Panc1 (cell line): Measurements from ENCODE around the gene CAP1. TPM values are rescaled to one million over a fixed set of nuclear protein-coding genes. Genes with fewer than 3 reads are reported as not detected.

ENCODE experiments used
- ATAC-seq: fragments of 200-7000 bp; cut with Tn5 transposase; 2 replicates; pipeline ENCODE4 v1.9.1; 2020; ENCODE audit warnings: mild to moderate bottlenecking, moderate library complexity
- BruUV-seq: library from RNA; stranded (reverse); fragments of 400-500 nt; replicated peaks from 2 replicates; lab custom pipeline; 2021; lab: Mats Ljungman, UMichigan
- CTCF ChIA-PET: fragments of 300-600 bp; sonication (Branson Sonifier 250); formaldehyde crosslinking; loops from one replicate; lab custom pipeline; 2022; ENCODE audit warnings: antibody characterized with exemption; lab: Charles Lee
- POLR2A ChIA-PET: fragments of 300-600 bp; sonication (Branson Sonifier 250); formaldehyde crosslinking; loops from one replicate; lab custom pipeline; 2022; ENCODE audit warnings: antibody characterized with exemption; lab: Charles Lee
- DNase-seq: peaks from one replicate; pipeline ENCODE4 v3.0.0-alpha.2; 2010; ENCODE audit warnings: low read depth, low spot score
- H3K27ac ChIP-seq: 2 replicates; pipeline ENCODE4 v1.5.1; 2011; ENCODE audit warnings: mild to moderate bottlenecking, low read length, inconsistent platforms
- H3K27me3 ChIP-seq: fragments of 200-500 bp; sonication (Bioruptor generic); 2 replicates; pipeline ENCODE4 v1.6.0; 2014; ENCODE audit warnings: low read length, inconsistent platforms; ENCODE audit not compliant: control insufficient read depth, insufficient read depth
- H3K36me3 ChIP-seq: fragments of 200-500 bp; sonication (Bioruptor generic); 2 replicates; pipeline ENCODE4 v1.5.1; 2014; ENCODE audit warnings: inconsistent platforms, mild to moderate bottlenecking, low read length, moderate library complexity; ENCODE audit not compliant: control insufficient read depth, insufficient read depth
- H3K4me1 ChIP-seq: 2 replicates; pipeline ENCODE4 v1.5.1; 2011; ENCODE audit warnings: inconsistent platforms, mild to moderate bottlenecking, low read length, moderate library complexity; ENCODE audit not compliant: control insufficient read depth, insufficient read depth
- H3K4me3 ChIP-seq, 2 experiments: 2 replicates each; pipeline ENCODE4 v1.5.1; 2011 to 2012; ENCODE audit warnings: low read depth in 2 of 2, low read length in 2 of 2, mild to moderate bottlenecking in 2 of 2, inconsistent platforms in 1 of 2, moderate library complexity in 1 of 2
- H3K9me3 ChIP-seq: fragments of 200-500 bp; sonication (Bioruptor generic); 2 replicates; pipeline ENCODE4 v1.5.1; 2014; ENCODE audit warnings: low read depth, mild to moderate bottlenecking, inconsistent platforms, low read length, moderate library complexity; ENCODE audit not compliant: control insufficient read depth, insufficient read depth
- POLR2AphosphoS5 ChIP-seq: IDR thresholded peaks from 2 replicates; pipeline ENCODE4 v1.6.1; 2012; ENCODE audit warnings: mild to moderate bottlenecking, low read depth, low read length, moderate library complexity
- REST ChIP-seq, 2 experiments: IDR thresholded peaks; 2 replicates each; pipeline ENCODE4 v1.6.1; 2011 to 2012; ENCODE audit warnings: low read depth in 2 of 2, control low read depth in 1 of 2, low read length in 1 of 2, mild to moderate bottlenecking in 1 of 2, moderate library complexity in 1 of 2; ENCODE audit not compliant: insufficient read depth in 1 of 2
- SIN3A ChIP-seq: IDR thresholded peaks from 2 replicates; pipeline ENCODE4 v1.6.1; 2012; ENCODE audit warnings: low read depth, mild to moderate bottlenecking, low read length, moderate library complexity, borderline replicate concordance; ENCODE audit not compliant: insufficient read depth
- TCF7L2 ChIP-seq: IDR thresholded peaks from 2 replicates; pipeline ENCODE4 v1.6.1; 2011; ENCODE audit warnings: mild to moderate bottlenecking, low read depth, low read length, inconsistent platforms
- in situ Hi-C: cut with HindIII; loops from 2 replicates; pipeline ENCODE4 v1.10.0; 2016; ENCODE audit warnings: low sequenced_read_pairs, low pct_unique_long_range_greater_than_20kb
- intact Hi-C: fragments of 100-400 bp; cut with micrococcal nuclease; formaldehyde crosslinking; loops from one replicate; pipeline ENCODE4 v1.10.0; 2022; ENCODE audit not compliant: unreplicated experiment
- total RNA-seq: library from RNA; stranded (reverse); gene quantifications from one replicate; pipeline ENCODE4 v1.2.1, GENCODE V29; 2021; ENCODE audit not compliant: unreplicated experiment
- TF ChIP-seq, protein P1 (sequence below): fragments of 450-650 bp; IDR thresholded peaks from 2 replicates; pipeline ENCODE4 v1.5.1; 2017; ENCODE audit warnings: mild to moderate bottlenecking

CAP1 gene
- total RNA-seq, 1 experiment from 2014 or later: 463 TPM

DNA sequence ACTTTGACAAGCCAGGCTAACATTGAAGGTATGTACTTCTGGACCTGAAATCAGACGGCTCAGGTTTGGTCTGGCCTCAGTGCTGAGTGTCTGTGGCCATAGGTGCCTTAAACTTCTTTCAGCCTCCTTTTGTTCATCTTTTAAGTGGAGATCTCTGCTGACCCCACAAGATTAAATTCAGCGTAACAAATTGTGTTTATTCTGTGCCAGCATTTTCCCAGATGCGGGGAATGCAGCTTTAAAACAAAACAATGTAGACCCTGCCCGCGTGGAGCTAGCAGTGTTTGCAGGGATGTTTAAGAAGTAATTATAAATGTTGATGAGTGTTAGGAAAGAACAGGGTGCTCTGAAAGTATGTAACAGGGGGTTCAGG is 923 bp downstream of the CAP1 start:
- Histone ChIP-seq H3K9me3 (no peaks in the 10 kb centered on the region), H3K27ac (peak overlapping the region; percentile 96), H3K4me1 (peaks cover 18% of the 10 kb centered on the region), H3K27me3 (no peaks in the 10 kb centered on the region), H3K36me3 (peaks cover 9% of the 10 kb centered on the region; the same call in 1 of the 2 replicates), H3K4me3 (peak overlapping the region; percentile 96 to 100)
- TF ChIP-seq SIN3A: no peak
- no peak for TF ChIP-seq TCF7L2
- no peak for TF ChIP-seq POLR2AphosphoS5
- TF ChIP-seq REST (IDR thresholded peaks at IDR 0.05; ENCODE audit: insufficient read depth in 1 of 2, low read depth in 2 of 2, low read length in 1 of 2): no peak
- TF ChIP-seq, protein P1, sequence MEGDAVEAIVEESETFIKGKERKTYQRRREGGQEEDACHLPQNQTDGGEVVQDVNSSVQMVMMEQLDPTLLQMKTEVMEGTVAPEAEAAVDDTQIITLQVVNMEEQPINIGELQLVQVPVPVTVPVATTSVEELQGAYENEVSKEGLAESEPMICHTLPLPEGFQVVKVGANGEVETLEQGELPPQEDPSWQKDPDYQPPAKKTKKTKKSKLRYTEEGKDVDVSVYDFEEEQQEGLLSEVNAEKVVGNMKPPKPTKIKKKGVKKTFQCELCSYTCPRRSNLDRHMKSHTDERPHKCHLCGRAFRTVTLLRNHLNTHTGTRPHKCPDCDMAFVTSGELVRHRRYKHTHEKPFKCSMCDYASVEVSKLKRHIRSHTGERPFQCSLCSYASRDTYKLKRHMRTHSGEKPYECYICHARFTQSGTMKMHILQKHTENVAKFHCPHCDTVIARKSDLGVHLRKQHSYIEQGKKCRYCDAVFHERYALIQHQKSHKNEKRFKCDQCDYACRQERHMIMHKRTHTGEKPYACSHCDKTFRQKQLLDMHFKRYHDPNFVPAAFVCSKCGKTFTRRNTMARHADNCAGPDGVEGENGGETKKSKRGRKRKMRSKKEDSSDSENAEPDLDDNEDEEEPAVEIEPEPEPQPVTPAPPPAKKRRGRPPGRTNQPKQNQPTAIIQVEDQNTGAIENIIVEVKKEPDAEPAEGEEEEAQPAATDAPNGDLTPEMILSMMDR: no peak
- ATAC-seq (no peak), DNase-seq (no peak)
- ChIA-PET POLR2A (no interaction called here), CTCF (no interaction called here)
- intact Hi-C loops (no loop called here), in situ Hi-C loops (no loop called here)
- no TSS peak for BruUV-seq

DNA sequence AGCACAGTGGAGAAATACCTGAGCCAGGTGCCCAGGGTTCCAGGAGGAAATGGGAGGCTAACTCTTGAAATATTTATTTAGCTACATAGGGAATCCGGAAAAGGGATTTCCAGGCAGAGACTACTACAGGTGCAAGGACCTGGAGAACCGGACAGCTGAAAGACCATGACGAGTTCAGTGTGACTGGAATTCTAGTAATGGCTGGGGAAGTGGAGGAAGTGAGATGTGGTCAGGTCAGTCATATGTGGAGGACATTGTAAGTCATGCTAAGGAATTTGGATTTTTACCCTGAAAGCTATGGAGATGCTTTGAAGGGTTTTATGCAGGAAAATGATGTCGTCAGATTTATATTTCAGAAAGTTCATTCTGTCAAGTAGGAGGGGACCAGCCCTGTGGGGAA is 1.8 kb downstream of the CAP1 start:
- Histone ChIP-seq H3K27ac (peak overlapping the region; percentile 96), H3K36me3 (peaks cover 9% of the 10 kb centered on the region; the same call in 1 of the 2 replicates), H3K4me1 (peaks cover 16% of the 10 kb centered on the region), H3K27me3 (no peaks in the 10 kb centered on the region), H3K4me3 (peak overlapping the region; percentile 96 to 100), H3K9me3 (no peaks in the 10 kb centered on the region)
- CTCF ChIA-PET: no interaction called here
- intact Hi-C loops (no loop called here), in situ Hi-C loops (no loop called here)
- DNase-seq: no peak
- BruUV-seq: no TSS peak
- no peak for TF ChIP-seq POLR2AphosphoS5
- no peak for TF ChIP-seq SIN3A
- ATAC-seq: no peak
- POLR2A ChIA-PET: interaction anchor here (0.6 kb wide), 1 partner anchor 157 kb away, joined by 5 read pairs; no protein-coding TSS in a partner anchor

GRCh38 chr1:40044110-40044509 is 3.6 kb downstream of the CAP1 start:
- peaks cover 11% of the 10 kb centered on the region; the same call in 1 of the 2 replicates for H3K36me3 ChIP-seq
- BruUV-seq: TSS peak; percentile 5
- H3K27ac ChIP-seq: no peak overlapping the region
- H3K27me3 ChIP-seq: no peaks in the 10 kb centered on the region
- CTCF ChIA-PET: no interaction called here
- H3K4me3 ChIP-seq: no peak overlapping the region
- no peaks in the 10 kb centered on the region for H3K9me3 ChIP-seq
- ATAC-seq (no peak), DNase-seq (no peak)
- in situ Hi-C loops (no loop called here), intact Hi-C loops (no loop called here)
- POLR2A ChIA-PET: no interaction called here
- H3K4me1 ChIP-seq: peaks cover 14% of the 10 kb centered on the region
- TF ChIP-seq POLR2AphosphoS5 (no peak), REST (IDR thresholded peaks at IDR 0.05; ENCODE audit: insufficient read depth in 1 of 2, low read depth in 2 of 2, low read length in 1 of 2) (no peak), SIN3A (no peak), TCF7L2 (no peak)
- TF ChIP-seq, protein P1: no peak
